Prostate gland (tissue), 2 donors: ENCODE measurements around the gene UBAC1.

Source experiments
- POLR2A ChIP-seq: fragments of 450-650 bp; IDR thresholded peaks from one replicate; pipeline ENCODE4 v1.6.1; 2016; ENCODE audit warnings: antibody characterized with exemption, mild to moderate bottlenecking
- POLR2AphosphoS5 ChIP-seq: sonication (generic); formaldehyde crosslinking; IDR thresholded peaks from one replicate; pipeline ENCODE4 v1.6.1; 2017; ENCODE audit warnings: antibody characterized with exemption
- TF ChIP-seq, protein P1 (sequence below), 4 experiments: fragments of 200-600 bp in 2 of 4; fragments of 450-650 bp in 2 of 4; sonication (generic) in 2 of 4; IDR thresholded peaks; 1 replicate in 3 of 4; 2 replicates in 1 of 4; pipeline ENCODE4 v1.5.1; 2016 to 2019; ENCODE audit warnings: antibody characterized with exemption in 4 of 4, mild to moderate bottlenecking in 2 of 4, moderate library complexity in 2 of 4

DNA sequence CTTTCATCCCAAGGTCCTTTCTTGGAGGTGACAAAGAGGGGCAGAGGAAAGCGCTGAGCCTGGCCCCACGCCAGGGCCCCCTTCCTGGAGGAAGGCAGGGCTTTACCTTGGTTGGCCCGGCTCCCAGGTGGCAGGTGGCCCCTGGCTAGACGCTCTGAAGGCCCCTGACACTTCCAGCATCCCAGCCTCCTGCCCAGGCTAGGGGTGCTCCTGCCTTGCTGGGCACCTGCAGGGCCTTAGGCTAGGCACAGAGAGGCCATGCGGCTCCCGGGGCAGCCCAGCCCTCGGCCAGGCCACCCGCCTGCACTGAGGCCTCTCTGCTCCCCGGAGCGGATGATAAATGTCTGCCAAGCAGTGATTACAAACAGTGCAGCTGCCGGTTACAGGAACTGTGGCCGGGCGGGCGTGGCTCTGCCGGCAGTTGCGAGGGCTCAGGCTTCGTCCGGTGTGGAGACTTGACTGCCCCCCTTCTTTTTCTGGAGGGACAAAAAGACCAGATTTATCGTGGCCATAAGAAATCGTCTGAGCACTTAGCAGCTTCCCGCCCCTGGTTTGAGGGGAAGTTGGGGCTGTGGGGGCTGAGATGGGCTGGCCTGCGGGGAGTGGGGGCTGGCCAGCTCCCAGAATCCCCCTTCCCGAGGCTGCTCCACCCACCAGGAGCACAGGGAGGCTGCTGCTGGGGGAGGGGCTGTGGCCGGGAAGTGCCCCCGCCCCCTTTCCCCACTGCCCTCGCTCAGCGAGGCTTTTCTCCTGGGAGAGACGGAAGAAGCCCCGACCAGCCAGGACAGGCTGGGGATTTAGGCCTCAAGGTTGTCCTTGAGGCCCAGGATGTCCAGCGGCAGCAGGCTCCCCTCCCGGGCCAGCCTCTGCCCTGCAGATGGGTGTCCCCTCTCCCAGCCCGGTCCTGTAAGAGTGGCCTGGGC is 31.6 kb upstream of the UBAC1 start:
- TF ChIP-seq, protein P1, sequence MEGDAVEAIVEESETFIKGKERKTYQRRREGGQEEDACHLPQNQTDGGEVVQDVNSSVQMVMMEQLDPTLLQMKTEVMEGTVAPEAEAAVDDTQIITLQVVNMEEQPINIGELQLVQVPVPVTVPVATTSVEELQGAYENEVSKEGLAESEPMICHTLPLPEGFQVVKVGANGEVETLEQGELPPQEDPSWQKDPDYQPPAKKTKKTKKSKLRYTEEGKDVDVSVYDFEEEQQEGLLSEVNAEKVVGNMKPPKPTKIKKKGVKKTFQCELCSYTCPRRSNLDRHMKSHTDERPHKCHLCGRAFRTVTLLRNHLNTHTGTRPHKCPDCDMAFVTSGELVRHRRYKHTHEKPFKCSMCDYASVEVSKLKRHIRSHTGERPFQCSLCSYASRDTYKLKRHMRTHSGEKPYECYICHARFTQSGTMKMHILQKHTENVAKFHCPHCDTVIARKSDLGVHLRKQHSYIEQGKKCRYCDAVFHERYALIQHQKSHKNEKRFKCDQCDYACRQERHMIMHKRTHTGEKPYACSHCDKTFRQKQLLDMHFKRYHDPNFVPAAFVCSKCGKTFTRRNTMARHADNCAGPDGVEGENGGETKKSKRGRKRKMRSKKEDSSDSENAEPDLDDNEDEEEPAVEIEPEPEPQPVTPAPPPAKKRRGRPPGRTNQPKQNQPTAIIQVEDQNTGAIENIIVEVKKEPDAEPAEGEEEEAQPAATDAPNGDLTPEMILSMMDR (IDR thresholded peaks at IDR 0.05) = no peak
- TF ChIP-seq POLR2A (no peak), POLR2AphosphoS5 (peak; percentile 50)
